ENCODE data around the gene LZTS3. TPM values are rescaled to one million over a fixed set of nuclear protein-coding genes. Genes with fewer than 3 reads are reported as not detected.

LZTS3 gene
- polyA plus RNA-seq, 3 donors, result 0.05 to 0.45 TPM; not detected in 1

DNA sequence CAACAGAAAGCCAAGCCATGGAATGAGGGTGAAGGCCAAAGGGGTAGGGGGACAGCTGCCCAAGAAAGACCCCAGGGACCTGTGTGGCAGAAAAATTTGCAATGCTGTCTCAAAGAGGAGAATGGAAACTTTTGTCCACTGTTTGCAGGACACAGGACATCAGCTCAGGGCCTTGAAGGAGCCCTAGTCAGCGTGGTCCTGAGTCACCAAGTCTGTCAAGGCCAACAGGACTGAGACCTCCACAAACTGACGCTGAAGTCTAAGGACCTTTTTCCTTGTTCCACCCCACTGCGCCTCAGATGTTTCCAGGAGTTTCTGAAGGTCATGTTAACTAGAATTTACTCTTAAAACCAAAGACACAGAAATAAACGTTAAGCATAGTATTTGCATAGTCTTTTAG, 57.0 kb downstream of the LZTS3 start:
- H3K27me3 Mint-ChIP-seq (ENCODE audit: low read depth in 3 of 3), result peaks cover 0 to 2% (median 0%) of the 10 kb centered on the region in 3 donors
- no peak overlapping the region for H3K4me3 Mint-ChIP-seq
- Histone ChIP-seq H3K36me3 (replicated peaks in 1 of 2; ENCODE audit: control insufficient read depth in 1 of 2, insufficient read depth in 2 of 2, low read length in 2 of 2) (peaks cover 8 to 42% of the 10 kb centered on the region in 2 donors), H3K9ac (ENCODE audit: insufficient read depth, low read length, poor library complexity, severe bottlenecking) (no peak overlapping the region), H3K79me2 (ENCODE audit: insufficient read depth, low read length) (no peaks in the 10 kb centered on the region), H2AFZ (ENCODE audit: insufficient read depth, low read depth, low read length, poor library complexity, severe bottlenecking) (no peak overlapping the region), H4K20me1 (ENCODE audit: insufficient read depth, low read length) (peaks cover 26% of the 10 kb centered on the region), H3K4me2 (replicated peaks; ENCODE audit: extremely low read depth, low read length, poor library complexity, severe bottlenecking) (no peak overlapping the region), H3K27me3 (ENCODE audit: control insufficient read depth in 2 of 2, insufficient read depth in 2 of 2, low read length in 2 of 2) (no peaks in the 10 kb centered on the region), H3K4me1 (ENCODE audit: control insufficient read depth in 1 of 2, insufficient read depth in 2 of 2, low read length in 2 of 2) (peaks cover 10 to 12% of the 10 kb centered on the region in 2 donors), H3K27ac (ENCODE audit: low read depth in 1 of 2, low read length in 2 of 2) (no peak overlapping the region), H3K9me3 (replicated peaks in 1 of 2; ENCODE audit: control insufficient read depth in 1 of 2, insufficient read depth in 1 of 2, low read length in 2 of 2) (no peaks in the 10 kb centered on the region), H3K4me3 (replicated peaks in 1 of 3; ENCODE audit: low read depth in 2 of 3, low read length in 3 of 3) (no peak overlapping the region)
- peaks cover 42 to 59% of the 10 kb centered on the region in 2 donors for H3K36me3 Mint-ChIP-seq
- H3K9me3 Mint-ChIP-seq, result no peaks in the 10 kb centered on the region
- TF ChIP-seq, protein P1, sequence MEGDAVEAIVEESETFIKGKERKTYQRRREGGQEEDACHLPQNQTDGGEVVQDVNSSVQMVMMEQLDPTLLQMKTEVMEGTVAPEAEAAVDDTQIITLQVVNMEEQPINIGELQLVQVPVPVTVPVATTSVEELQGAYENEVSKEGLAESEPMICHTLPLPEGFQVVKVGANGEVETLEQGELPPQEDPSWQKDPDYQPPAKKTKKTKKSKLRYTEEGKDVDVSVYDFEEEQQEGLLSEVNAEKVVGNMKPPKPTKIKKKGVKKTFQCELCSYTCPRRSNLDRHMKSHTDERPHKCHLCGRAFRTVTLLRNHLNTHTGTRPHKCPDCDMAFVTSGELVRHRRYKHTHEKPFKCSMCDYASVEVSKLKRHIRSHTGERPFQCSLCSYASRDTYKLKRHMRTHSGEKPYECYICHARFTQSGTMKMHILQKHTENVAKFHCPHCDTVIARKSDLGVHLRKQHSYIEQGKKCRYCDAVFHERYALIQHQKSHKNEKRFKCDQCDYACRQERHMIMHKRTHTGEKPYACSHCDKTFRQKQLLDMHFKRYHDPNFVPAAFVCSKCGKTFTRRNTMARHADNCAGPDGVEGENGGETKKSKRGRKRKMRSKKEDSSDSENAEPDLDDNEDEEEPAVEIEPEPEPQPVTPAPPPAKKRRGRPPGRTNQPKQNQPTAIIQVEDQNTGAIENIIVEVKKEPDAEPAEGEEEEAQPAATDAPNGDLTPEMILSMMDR (IDR thresholded peaks at IDR 0.05), result no peak
- no peak overlapping the region for H3K27ac Mint-ChIP-seq
- no peak for DNase-seq
- H3K4me1 Mint-ChIP-seq, result peaks cover 24% of the 10 kb centered on the region
- WGBS (ENCODE audit: insufficient coverage), result 100% methylated on average over 2 of the region's 4 CpGs
- intact Hi-C loops (cut with micrococcal nuclease), result loop anchor here (5.0 kb wide), 2 partner anchors 64 to 201 kb away; no protein-coding TSS in a partner anchor

DNA sequence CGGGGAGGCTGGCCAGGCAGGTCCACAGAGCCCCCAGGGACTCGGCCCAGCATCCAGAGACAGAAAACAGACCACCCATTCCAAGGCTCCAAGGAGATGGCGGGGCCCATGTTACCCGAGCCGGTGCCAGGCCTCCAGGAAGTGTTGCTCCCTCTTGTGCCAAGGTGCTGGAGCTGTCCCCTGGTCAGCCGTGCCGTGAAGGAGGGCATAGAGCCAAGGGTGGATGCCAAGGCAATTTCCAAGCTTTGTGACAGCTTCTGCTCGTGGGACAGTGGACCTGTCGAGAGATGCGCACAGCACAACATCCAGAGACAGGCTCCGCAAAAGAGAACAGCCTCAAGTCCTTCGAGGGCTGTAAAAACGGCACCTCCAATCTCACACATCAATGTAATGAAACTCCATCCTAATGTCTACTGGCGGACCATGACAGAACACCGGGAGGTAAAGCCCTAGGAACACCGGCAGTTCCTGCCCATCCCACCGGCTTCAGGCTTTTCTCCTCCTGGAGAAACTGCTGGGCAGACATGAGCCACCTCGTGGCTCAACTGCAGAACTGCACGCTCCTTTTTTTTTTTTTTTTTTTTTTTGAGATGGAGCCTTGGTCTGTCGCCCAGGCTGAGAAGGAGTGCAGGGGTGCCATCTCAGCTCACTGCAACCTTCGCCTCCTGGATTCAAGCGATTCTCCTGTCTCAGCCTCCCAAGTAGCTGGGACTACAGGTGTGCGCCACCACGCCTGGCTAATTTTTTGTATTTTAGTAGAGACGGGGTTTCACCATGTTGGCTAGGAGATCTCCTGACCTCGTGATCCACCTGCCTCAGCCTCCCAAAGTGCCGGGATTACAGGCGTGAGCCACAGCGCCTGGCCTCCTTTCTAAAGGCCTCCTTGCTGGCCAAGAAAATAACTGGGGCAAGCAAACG, 57.9 kb downstream of the LZTS3 start:
- no peak overlapping the region for H3K4me3 ChIP-seq (replicated peaks in 1 of 3; ENCODE audit: low read depth in 2 of 3, low read length in 3 of 3)
- Mint-ChIP-seq H3K4me3 (no peak overlapping the region), H3K9me3 (no peaks in the 10 kb centered on the region), H3K36me3 (peaks cover 40 to 57% of the 10 kb centered on the region in 2 donors), H3K4me1 (peaks cover 24% of the 10 kb centered on the region), H3K27ac (no peak overlapping the region), H3K27me3 (ENCODE audit: low read depth in 3 of 3) (peaks cover 0 to 2% (median 0%) of the 10 kb centered on the region in 3 donors)
- H3K4me1 ChIP-seq (ENCODE audit: control insufficient read depth in 1 of 2, insufficient read depth in 2 of 2, low read length in 2 of 2), result peaks cover 10 to 12% of the 10 kb centered on the region in 2 donors
- DNase-seq, result peak; percentile 16 to 47 (median 41)
- no peak overlapping the region for H3K27ac ChIP-seq (ENCODE audit: low read depth in 1 of 2, low read length in 2 of 2)
- no peaks in the 10 kb centered on the region for H3K79me2 ChIP-seq (ENCODE audit: insufficient read depth, low read length)
- H3K4me2 ChIP-seq (replicated peaks; ENCODE audit: extremely low read depth, low read length, poor library complexity, severe bottlenecking), result no peak overlapping the region
- no peaks in the 10 kb centered on the region for H3K9me3 ChIP-seq (replicated peaks in 1 of 2; ENCODE audit: control insufficient read depth in 1 of 2, insufficient read depth in 1 of 2, low read length in 2 of 2)
- TF ChIP-seq, protein P1 (IDR thresholded peaks at IDR 0.05), result peak; percentile 93
- H3K27me3 ChIP-seq (ENCODE audit: control insufficient read depth in 2 of 2, insufficient read depth in 2 of 2, low read length in 2 of 2), result no peaks in the 10 kb centered on the region
- H3K36me3 ChIP-seq (replicated peaks in 1 of 2; ENCODE audit: control insufficient read depth in 1 of 2, insufficient read depth in 2 of 2, low read length in 2 of 2), result peaks cover 0 to 41% of the 10 kb centered on the region in 2 donors
- H3K9ac ChIP-seq (ENCODE audit: insufficient read depth, low read length, poor library complexity, severe bottlenecking), result no peak overlapping the region
- intact Hi-C loops (cut with micrococcal nuclease), result loop anchor here (2.0 to 5.0 kb wide), 3 partner anchors 61 to 202 kb away; no protein-coding TSS in a partner anchor
- no peak overlapping the region for H2AFZ ChIP-seq (ENCODE audit: insufficient read depth, low read depth, low read length, poor library complexity, severe bottlenecking)
- WGBS (ENCODE audit: insufficient coverage), result 59% methylated on average over 22 of the region's 30 CpGs
- H4K20me1 ChIP-seq (ENCODE audit: insufficient read depth, low read length), result peaks cover 26% of the 10 kb centered on the region

Other genes starting within 250 kb of the LZTS3 start
- gene GNRH2, start 129.9 kb downstream of the LZTS3 start, polyA plus RNA-seq, result not detected
- gene MRPS26, start 127.5 kb downstream of the LZTS3 start, polyA plus RNA-seq, result 10 to 100 TPM; 19.4 to 36.6 (median 29.8) TPM
- gene OXT, start 101.9 kb downstream of the LZTS3 start, polyA plus RNA-seq, result not detected
- gene AVP, start 88.8 kb downstream of the LZTS3 start, polyA plus RNA-seq, result not detected
- gene FASTKD5, start 13.7 kb downstream of the LZTS3 start, polyA plus RNA-seq, result 10 to 100 TPM; 12.5 to 17.8 (median 13.7) TPM
- gene UBOX5, start 13.7 kb downstream of the LZTS3 start, polyA plus RNA-seq, result 1 to 10 TPM; 2.3 to 4.7 (median 4.2) TPM
- 10 to 100 TPM; 39.9 to 42.7 (median 42.6) TPM for gene DDRGK1, start 31.1 kb upstream of the LZTS3 start, polyA plus RNA-seq
- gene ITPA, start 35.9 kb upstream of the LZTS3 start, polyA plus RNA-seq, result 10 to 100 TPM; 39.5 to 62.8 (median 57.0) TPM
- gene SLC4A11, start 65.6 kb upstream of the LZTS3 start, polyA plus RNA-seq, result under 1 TPM in 2 of 3 donors, not detected in 1; 0.11 to 0.33 TPM
- gene DNAAF9, start 234.1 kb upstream of the LZTS3 start, polyA plus RNA-seq, result 10 to 100 TPM in 1 of 3 donors, 1 to 10 TPM in 1, under 1 TPM in 1; 0.53 to 10.8 (median 1.2) TPM